Mononuclear cell (primary cell): Measurements from ENCODE around the gene GCN1. TPM values are rescaled to one million over a fixed set of nuclear protein-coding genes. Genes with fewer than 3 reads are reported as not detected.
A peak's percentile ranks its signal among the peaks of the same experiment; 100 is the strongest.
"Not testable (repeated sequence)": the region's sequence is repeated elsewhere in the genome, so short reads cannot be mapped to it uniquely, and the experiment has no call there.

Experiments
- H3K27me3 ChIP-seq: 2 replicates; pipeline ENCODE4 v1.6.0; 2011; ENCODE audit warnings: low read length, control low read depth; ENCODE audit not compliant: insufficient read depth
- H3K4me1 ChIP-seq: 2 replicates; pipeline ENCODE4 v1.5.1; 2011; ENCODE audit warnings: mild to moderate bottlenecking, low read length, control low read depth; ENCODE audit not compliant: insufficient read depth
- H3K4me3 ChIP-seq: 2 replicates; pipeline ENCODE4 v1.5.1; 2011; ENCODE audit warnings: mild to moderate bottlenecking, low read length, moderate library complexity
- H3K9me3 ChIP-seq: 2 replicates; pipeline ENCODE4 v1.5.1; 2011; ENCODE audit warnings: low read depth, mild to moderate bottlenecking, control low read depth, low read length
- total RNA-seq: library from RNA; depleted of rRNA; stranded (reverse); fragments of >200 nt; gene quantifications from one replicate; pipeline ENCODE4 v1.2.3, GENCODE V29; 2012

Gene GCN1
- total RNA-seq, 1 donor: 159 TPM

- no peaks in the 10 kb centered on the region for H3K27me3 ChIP-seq
- no peaks in the 10 kb centered on the region for H3K9me3 ChIP-seq
- no peak overlapping the region for H3K4me3 ChIP-seq
- H3K4me1 ChIP-seq: no peaks in the 10 kb centered on the region
Measured at GRCh38 chr12:120209851-120210250, 15.3 kb upstream of the GCN1 start.

GRCh38 chr12:120207227-120207626 is 12.7 kb upstream of the GCN1 start:
- no peak overlapping the region for H3K4me3 ChIP-seq
- H3K4me1 ChIP-seq: peaks cover 4% of the 10 kb centered on the region
- no peaks in the 10 kb centered on the region for H3K27me3 ChIP-seq
- no peaks in the 10 kb centered on the region for H3K9me3 ChIP-seq

GRCh38 chr12:120206781-120207180 is 12.3 kb upstream of the GCN1 start:
- H3K4me3 ChIP-seq, H3K27me3 ChIP-seq, H3K9me3 ChIP-seq, H3K4me1 ChIP-seq: not testable (repeated sequence)

- Histone ChIP-seq H3K9me3 (no peaks in the 10 kb centered on the region), H3K4me1 (peaks cover 9% of the 10 kb centered on the region)
Measured at GRCh38 chr12:120206228-120206627, 11.7 kb upstream of the GCN1 start.

GRCh38 chr12:120204171-120204570 is 9.7 kb upstream of the GCN1 start:
- Histone ChIP-seq H3K4me3 (no peak overlapping the region), H3K27me3 (no peaks in the 10 kb centered on the region), H3K9me3 (no peaks in the 10 kb centered on the region), H3K4me1 (peaks cover 26% of the 10 kb centered on the region)

More at GRCh38 chr12:120206228-120206627, 11.7 kb upstream of the GCN1 start:
- Histone ChIP-seq H3K4me3 (no peak overlapping the region), H3K27me3 (no peaks in the 10 kb centered on the region)

- Histone ChIP-seq H3K27me3 (no peaks in the 10 kb centered on the region), H3K4me3 (peak overlapping the region; percentile 80), H3K9me3 (no peaks in the 10 kb centered on the region), H3K4me1 (peaks cover 40% of the 10 kb centered on the region)
Measured at GRCh38 chr12:120200364-120200800, 5.9 kb upstream of the GCN1 start.

GRCh38 chr12:120199595-120200306 is 5.2 kb upstream of the GCN1 start:
- H3K4me3 ChIP-seq: peak overlapping the region; percentile 80
- no peaks in the 10 kb centered on the region for H3K27me3 ChIP-seq
- H3K4me1 ChIP-seq: peaks cover 46% of the 10 kb centered on the region
- H3K9me3 ChIP-seq: no peaks in the 10 kb centered on the region

GRCh38 chr12:120199025-120199424 is 4.5 kb upstream of the GCN1 start:
- H3K4me1 ChIP-seq: peaks cover 50% of the 10 kb centered on the region

GRCh38 chr12:120197542-120197887 is 3.0 kb upstream of the GCN1 start:
- H3K4me3 ChIP-seq: no peak overlapping the region
- H3K27me3 ChIP-seq: no peaks in the 10 kb centered on the region
- H3K4me1 ChIP-seq: peaks cover 61% of the 10 kb centered on the region
- H3K9me3 ChIP-seq: no peaks in the 10 kb centered on the region

More at GRCh38 chr12:120199025-120199424, 4.5 kb upstream of the GCN1 start:
- Histone ChIP-seq H3K9me3 (no peaks in the 10 kb centered on the region), H3K27me3 (no peaks in the 10 kb centered on the region), H3K4me3 (no peak overlapping the region)

GRCh38 chr12:120196817-120197541 is 2.5 kb upstream of the GCN1 start:
- H3K9me3 ChIP-seq, H3K27me3 ChIP-seq, H3K4me3 ChIP-seq: not testable (repeated sequence)
- peaks cover 56% of the 10 kb centered on the region for H3K4me1 ChIP-seq

- Histone ChIP-seq H3K4me3 (no peak overlapping the region), H3K9me3 (no peaks in the 10 kb centered on the region), H3K27me3 (no peaks in the 10 kb centered on the region), H3K4me1 (peaks cover 52% of the 10 kb centered on the region)
Measured at GRCh38 chr12:120196363-120196762, 1.8 kb upstream of the GCN1 start.

GRCh38 chr12:120194226-120194533 is 335 bp downstream of the GCN1 start:
- H3K4me1 ChIP-seq: peaks cover 36% of the 10 kb centered on the region
- no peaks in the 10 kb centered on the region for H3K9me3 ChIP-seq
- peak overlapping the region; percentile 79 for H3K4me3 ChIP-seq
- no peaks in the 10 kb centered on the region for H3K27me3 ChIP-seq

- H3K27me3 ChIP-seq, H3K9me3 ChIP-seq, H3K4me3 ChIP-seq: not testable (repeated sequence)
- peaks cover 27% of the 10 kb centered on the region for H3K4me1 ChIP-seq
Measured at GRCh38 chr12:120193286-120193685, 1.2 kb downstream of the GCN1 start.

GRCh38 chr12:120190985-120191480 is 3.5 kb downstream of the GCN1 start:
- H3K4me3 ChIP-seq: no peak overlapping the region
- H3K9me3 ChIP-seq: no peaks in the 10 kb centered on the region
- H3K4me1 ChIP-seq: peaks cover 25% of the 10 kb centered on the region
- no peaks in the 10 kb centered on the region for H3K27me3 ChIP-seq

- Histone ChIP-seq H3K27me3 (no peaks in the 10 kb centered on the region), H3K4me1 (peaks cover 22% of the 10 kb centered on the region), H3K4me3 (no peak overlapping the region), H3K9me3 (no peaks in the 10 kb centered on the region)
Measured at GRCh38 chr12:120190386-120190785, 4.1 kb downstream of the GCN1 start.

GRCh38 chr12:120186654-120187053 is 7.9 kb downstream of the GCN1 start:
- H3K9me3 ChIP-seq: no peaks in the 10 kb centered on the region
- no peaks in the 10 kb centered on the region for H3K4me1 ChIP-seq
- no peak overlapping the region for H3K4me3 ChIP-seq
- H3K27me3 ChIP-seq: no peaks in the 10 kb centered on the region
